ENCODE results near the gene CPPED1.

GRCh38 chr16:12781777-12782176 is 21.9 kb downstream of the CPPED1 start:
- TF ChIP-seq BHLHE40 (IDR thresholded peaks at IDR 0.05; ENCODE audit: borderline replicate concordance) (no peak), FOXM1 (IDR thresholded peaks at IDR 0.05; ENCODE audit: borderline replicate concordance) (no peak)

Measured in HEK293T (cell line).